Measurements from ENCODE around the gene PCSK2.

Gene PCSK2

GRCh38 chr20:17406051-17406590 lies 179.3 kb downstream of the PCSK2 start:
- no peak for DNase-seq

- no peak for DNase-seq
Measured at GRCh38 chr20:17407550-17407949, 180.7 kb downstream of the PCSK2 start.

GRCh38 chr20:17417225-17417624 lies 190.4 kb downstream of the PCSK2 start:
- DNase-seq, result no peak

- DNase-seq, result no peak
Measured at GRCh38 chr20:17418737-17419136, 191.9 kb downstream of the PCSK2 start.

GRCh38 chr20:17419479-17420041 lies 192.7 kb downstream of the PCSK2 start:
- DNase-seq, result no peak

GRCh38 chr20:17421493-17421892 lies 194.7 kb downstream of the PCSK2 start:
- DNase-seq, result no peak

- DNase-seq, result no peak
Measured at GRCh38 chr20:17423782-17424181, 196.9 kb downstream of the PCSK2 start.

- DNase-seq, result no peak
Measured at GRCh38 chr20:17427638-17428037, 200.8 kb downstream of the PCSK2 start.

- DNase-seq, result no peak
Measured at GRCh38 chr20:17430125-17430950, 203.5 kb downstream of the PCSK2 start.

- peak; percentile 21 for DNase-seq
Measured at GRCh38 chr20:17431621-17432364, 205.0 kb downstream of the PCSK2 start.

GRCh38 chr20:17436664-17437063 lies 209.8 kb downstream of the PCSK2 start:
- no peak for DNase-seq

GRCh38 chr20:17437251-17437650 lies 210.4 kb downstream of the PCSK2 start:
- DNase-seq, result no peak

GRCh38 chr20:17438436-17439039 lies 211.7 kb downstream of the PCSK2 start:
- no peak for DNase-seq

- DNase-seq, result no peak
Measured at GRCh38 chr20:17439616-17440296, 212.9 kb downstream of the PCSK2 start.

GRCh38 chr20:17441745-17442144 lies 214.9 kb downstream of the PCSK2 start:
- no peak for DNase-seq

GRCh38 chr20:17442588-17442987 lies 215.7 kb downstream of the PCSK2 start:
- DNase-seq, result no peak

GRCh38 chr20:17443131-17443858 lies 216.5 kb downstream of the PCSK2 start:
- DNase-seq, result no peak

GRCh38 chr20:17444091-17444490 lies 217.3 kb downstream of the PCSK2 start:
- no peak for DNase-seq

GRCh38 chr20:17445543-17445942 lies 218.7 kb downstream of the PCSK2 start:
- DNase-seq, result no peak

- DNase-seq, result no peak
Measured at GRCh38 chr20:17446171-17446570, 219.3 kb downstream of the PCSK2 start.

GRCh38 chr20:17448071-17448470 lies 221.2 kb downstream of the PCSK2 start:
- no peak for DNase-seq

- DNase-seq, result no peak
Measured at GRCh38 chr20:17449031-17449430, 222.2 kb downstream of the PCSK2 start.

Data from activated T-cell treated with anti-CD3 and anti-CD28 coated beads for 4 hours (primary cell).